Endothelial cell (in vitro differentiated cells): ENCODE results near the gene LCTL. TPM values are rescaled to one million over a fixed set of nuclear protein-coding genes. Genes with fewer than 3 reads are reported as not detected.

ENCODE experiments used
- DNase-seq: peaks from one replicate; pipeline ENCODE4 v3.0.0; 2021; ENCODE audit warnings: low spot score
- H3K27ac Mint-ChIP-seq: one replicate; pipeline ENCODE4 v1.8.0; 2021; ENCODE audit warnings: mixed read lengths, inconsistent platforms; ENCODE audit not compliant: unreplicated experiment
- H3K27me3 Mint-ChIP-seq: one replicate; pipeline ENCODE4 v1.8.0; 2021; ENCODE audit warnings: mild to moderate bottlenecking, moderate library complexity, mixed read lengths, inconsistent platforms; ENCODE audit not compliant: unreplicated experiment
- H3K36me3 Mint-ChIP-seq: one replicate; pipeline ENCODE4 v1.8.0; 2021; ENCODE audit warnings: mild to moderate bottlenecking, low read depth, mixed read lengths, inconsistent platforms; ENCODE audit not compliant: unreplicated experiment
- H3K4me1 Mint-ChIP-seq: one replicate; pipeline ENCODE4 v1.8.0; 2021; ENCODE audit warnings: mild to moderate bottlenecking, mixed read lengths, inconsistent platforms; ENCODE audit not compliant: unreplicated experiment
- H3K4me3 Mint-ChIP-seq: one replicate; pipeline ENCODE4 v1.8.0; 2021; ENCODE audit warnings: mild to moderate bottlenecking, mixed read lengths, inconsistent platforms; ENCODE audit not compliant: unreplicated experiment
- H3K9me3 Mint-ChIP-seq: one replicate; pipeline ENCODE4 v1.8.0; 2021; ENCODE audit warnings: mixed read lengths, inconsistent platforms; ENCODE audit not compliant: unreplicated experiment
- CTCF ChIP-seq: fragments of 200-600 bp; sonication (generic); IDR thresholded peaks from one replicate; pipeline ENCODE4 v1.5.0; 2021; ENCODE audit warnings: antibody characterized with exemption; ENCODE audit not compliant: unreplicated experiment
- total RNA-seq: library from RNA; stranded (reverse); fragmentation: NEBNext Ultra II Directional; extraction: Animal tissue kit (Norgen Biotek cat#: 25700); gene quantifications from one replicate; pipeline ENCODE4 v1.2.1, GENCODE V29; 2021; ENCODE audit not compliant: unreplicated experiment

LCTL gene
- total RNA-seq, 1 donor from 2014 or later, result not detected

DNA sequence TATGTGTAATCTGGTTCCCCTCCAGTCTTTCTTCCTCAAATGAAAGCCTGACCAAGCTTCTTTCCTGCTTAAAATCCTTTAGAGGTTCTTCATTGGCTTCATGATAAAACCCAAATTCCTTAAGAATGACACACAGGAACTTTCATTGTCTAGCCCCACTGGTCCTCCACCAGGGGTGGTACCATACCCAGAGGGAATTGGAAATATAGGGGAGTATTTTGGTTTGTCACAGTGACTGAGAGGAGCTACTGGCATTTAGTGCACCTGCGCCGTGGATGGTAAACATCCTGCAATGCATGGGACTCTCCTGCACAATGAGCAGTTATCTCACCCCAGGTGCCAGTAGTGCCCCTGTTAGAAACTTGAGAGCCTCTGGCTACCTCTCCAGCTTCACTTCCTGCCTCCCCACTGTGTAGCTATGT is 49.9 kb downstream of the LCTL start:
- Mint-ChIP-seq H3K4me3 (peak overlapping the region; percentile 34), H3K27ac (peak overlapping the region; percentile 97), H3K36me3 (peaks cover 4% of the 10 kb centered on the region), H3K27me3 (peaks cover 3% of the 10 kb centered on the region), H3K4me1 (peaks cover 19% of the 10 kb centered on the region), H3K9me3 (no peaks in the 10 kb centered on the region)
- TF ChIP-seq CTCF, result no peak
- no peak for DNase-seq

- H3K27me3 Mint-ChIP-seq, result peaks cover 3% of the 10 kb centered on the region
- no peak for TF ChIP-seq CTCF
- H3K4me3 Mint-ChIP-seq, result no peak overlapping the region
- no peaks in the 10 kb centered on the region for H3K9me3 Mint-ChIP-seq
- H3K4me1 Mint-ChIP-seq, result peaks cover 19% of the 10 kb centered on the region
- no peak for DNase-seq
- peak overlapping the region; percentile 90 for H3K27ac Mint-ChIP-seq
- H3K36me3 Mint-ChIP-seq, result peaks cover 4% of the 10 kb centered on the region
Observed at GRCh38 chr15:66514586-66514985, 51.2 kb downstream of the LCTL start.

GRCh38 chr15:66508293-66508883 is 57.4 kb downstream of the LCTL start:
- H3K9me3 Mint-ChIP-seq, result no peaks in the 10 kb centered on the region
- H3K4me1 Mint-ChIP-seq, result peaks cover 22% of the 10 kb centered on the region
- H3K27me3 Mint-ChIP-seq, result peaks cover 3% of the 10 kb centered on the region
- no peak overlapping the region for H3K4me3 Mint-ChIP-seq
- H3K27ac Mint-ChIP-seq, result no peak overlapping the region
- DNase-seq, result no peak
- peaks cover 6% of the 10 kb centered on the region for H3K36me3 Mint-ChIP-seq
- TF ChIP-seq CTCF, result no peak

DNA sequence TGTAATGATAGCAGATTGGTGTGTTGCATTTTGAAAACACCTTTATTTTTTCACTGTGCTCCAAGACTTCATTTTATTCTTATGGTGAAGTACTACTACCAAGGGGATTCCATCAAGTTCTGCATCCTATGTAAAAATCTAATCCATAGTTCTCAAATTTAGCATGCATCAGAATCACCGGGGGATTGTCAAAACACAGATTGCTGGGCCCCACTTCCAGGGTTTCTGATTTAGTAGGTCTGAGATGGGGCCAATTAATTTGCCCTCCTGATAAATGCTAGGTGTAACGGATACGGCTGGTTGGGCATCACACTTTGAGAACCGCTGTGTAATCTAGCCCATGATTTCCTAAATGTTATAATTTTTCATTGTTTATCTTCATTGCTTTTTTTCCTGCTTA is 60.0 kb downstream of the LCTL start:
- TF ChIP-seq CTCF, result no peak
- Mint-ChIP-seq H3K27ac (peak overlapping the region; percentile 98), H3K4me1 (peaks cover 35% of the 10 kb centered on the region), H3K36me3 (peaks cover 18% of the 10 kb centered on the region), H3K27me3 (peaks cover 3% of the 10 kb centered on the region), H3K9me3 (no peaks in the 10 kb centered on the region), H3K4me3 (peak overlapping the region; percentile 99)
- no peak for DNase-seq

DNA sequence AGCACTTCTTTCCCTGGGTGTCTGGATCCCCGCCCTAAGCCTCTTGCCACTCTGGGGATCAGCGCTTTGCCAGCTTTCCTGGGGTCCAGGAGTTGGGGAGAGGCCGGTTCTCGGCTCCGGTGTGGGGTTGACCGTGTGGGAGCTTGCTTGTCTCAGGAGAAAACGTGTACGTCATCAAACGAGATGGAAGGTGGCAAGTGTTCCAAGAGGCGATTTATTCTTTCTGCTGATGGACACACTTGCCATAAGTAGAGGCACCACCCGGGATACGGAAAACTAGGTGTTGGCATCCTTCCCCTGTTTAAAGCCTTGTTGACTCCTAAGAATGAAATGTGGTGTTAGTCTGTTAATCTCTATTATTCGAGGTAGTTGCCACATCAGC is 60.4 kb downstream of the LCTL start:
- no peaks in the 10 kb centered on the region for H3K9me3 Mint-ChIP-seq
- peaks cover 21% of the 10 kb centered on the region for H3K36me3 Mint-ChIP-seq
- peaks cover 35% of the 10 kb centered on the region for H3K4me1 Mint-ChIP-seq
- TF ChIP-seq CTCF, result no peak
- H3K27me3 Mint-ChIP-seq, result peaks cover 3% of the 10 kb centered on the region
- H3K27ac Mint-ChIP-seq, result peak overlapping the region; percentile 98
- no peak for DNase-seq
- H3K4me3 Mint-ChIP-seq, result peak overlapping the region; percentile 99
